HepG2 (cell line): ENCODE measurements around the gene NAXD. TPM values are rescaled to one million over a fixed set of nuclear protein-coding genes. Genes with fewer than 3 reads are reported as not detected.
A peak's percentile ranks its signal among the peaks of the same experiment; 100 is the strongest.

Experiments used
- ATAC-seq: fragments of 200-7000 bp; cut with Tn5 transposase; 3 replicates; pipeline ENCODE4 v1.9.1; 2020; ENCODE audit warnings: mild to moderate bottlenecking, moderate library complexity
- BruUV-seq: library from RNA; stranded (reverse); fragments of 400-500 nt; replicated peaks from 2 replicates; lab custom pipeline; 2021; lab: Mats Ljungman, UMichigan
- CTCF ChIA-PET: fragments of 300-600 bp; formaldehyde crosslinking; extraction: SDS; loops from one replicate; lab custom pipeline; 2021; ENCODE audit warnings: low total read pairs, inconsistent platforms, low intra/inter-chr PET ratio; lab: Yijun Ruan, JAX
- POLR2A ChIA-PET: fragments of 350-600 bp; sonication (Branson Sonifier 250); formaldehyde crosslinking; loops from one replicate; lab custom pipeline; 2020; ENCODE audit warnings: antibody characterized with exemption, inconsistent platforms; lab: Yijun Ruan, JAX
- DNase-seq: peaks from one replicate; pipeline ENCODE4 v3.0.0-alpha.2; 2015; ENCODE audit warnings: low spot score
- FAIRE-seq: peaks from 3 replicates; lab custom pipeline; 2011; peaks lifted over from hg19 to GRCh38; lab: Jason Lieb, UNC
- H2AFZ ChIP-seq: one replicate; pipeline ENCODE4 v1.6.1; 2011; ENCODE audit warnings: low read length, inconsistent platforms
- H3K27ac ChIP-seq: fragments of 300-600 bp; 3 replicates; pipeline ENCODE4 v1.8.0; 2011; ENCODE audit warnings: mixed run types, mild to moderate bottlenecking, mixed read lengths, low read length, inconsistent platforms; ENCODE audit not compliant: insufficient read depth; ENCODE audit errors: extremely low read length
- H3K27me3 ChIP-seq, 2 experiments: fragments of 200-600 bp in 1 of 2; 2 replicates in 1 of 2; 3 replicates in 1 of 2; pipeline versions ENCODE4 v1.6.0 to v1.8.0; 2011; ENCODE audit warnings: low read length in 2 of 2, mild to moderate bottlenecking in 2 of 2, moderate library complexity in 2 of 2, inconsistent platforms in 1 of 2; ENCODE audit not compliant: insufficient read depth in 2 of 2, control insufficient read depth in 1 of 2
- H3K36me3 ChIP-seq, 2 experiments: fragments of 200-600 bp in 1 of 2; replicated peaks in 1 of 2; 2 replicates in 1 of 2; 3 replicates in 1 of 2; pipeline versions ENCODE4 v1.5.1 to v1.8.0; 2011; ENCODE audit warnings: low read length in 2 of 2, inconsistent platforms in 1 of 2; ENCODE audit not compliant: insufficient read depth in 2 of 2, control insufficient read depth in 1 of 2
- H3K4me1 ChIP-seq: 2 replicates; pipeline ENCODE4 v1.5.1; 2012; ENCODE audit warnings: low read length, inconsistent platforms; ENCODE audit not compliant: insufficient read depth
- H3K4me2 ChIP-seq: 2 replicates; pipeline ENCODE4 v1.6.0; 2011; ENCODE audit warnings: low read depth, low read length, inconsistent platforms
- H3K4me3 ChIP-seq, 3 experiments: fragments of 200-600 bp in 1 of 3; sonication (generic), shearing (Covaris generic) in 1 of 3; replicated peaks in 1 of 3; 2 replicates each; pipeline ENCODE4 v1.5.1; 2011 to 2016; ENCODE audit warnings: low read length in 3 of 3, inconsistent platforms in 2 of 3, low read depth in 2 of 3, mild to moderate bottlenecking in 2 of 3, control low read depth in 1 of 3, mixed read lengths in 1 of 3; ENCODE audit not compliant: insufficient read depth in 1 of 3
- H3K79me2 ChIP-seq: one replicate; pipeline ENCODE4 v1.6.1; 2011; ENCODE audit warnings: low read length, inconsistent platforms; ENCODE audit not compliant: insufficient read depth
- H3K9ac ChIP-seq: 2 replicates; pipeline ENCODE4 v1.6.0; 2011; ENCODE audit warnings: mild to moderate bottlenecking, low read depth, low read length, inconsistent platforms; ENCODE audit not compliant: insufficient read depth
- H3K9me3 ChIP-seq: 2 replicates; pipeline ENCODE4 v1.5.1; 2012; ENCODE audit warnings: mild to moderate bottlenecking, low read length
- H4K20me1 ChIP-seq: 2 replicates; pipeline ENCODE4 v1.6.0; 2011; ENCODE audit warnings: inconsistent platforms, mild to moderate bottlenecking, low read length, moderate library complexity; ENCODE audit not compliant: insufficient read depth
- NCOA1 ChIP-seq: sonication (generic); formaldehyde crosslinking; IDR thresholded peaks from 2 replicates; pipeline ENCODE4 v1.9.0; 2021; ENCODE audit warnings: missing genetic modification reagents
- NFIB ChIP-seq: sonication (generic); formaldehyde crosslinking; IDR thresholded peaks from 2 replicates; pipeline ENCODE4 v1.9.0; 2021; ENCODE audit warnings: missing genetic modification reagents, mild to moderate bottlenecking, borderline replicate concordance
- RBM22 ChIP-seq: fragments of 200-400 bp; formaldehyde crosslinking; optimal IDR thresholded peaks from 2 replicates; pipeline ENCODE3; 2017; ENCODE audit warnings: mild to moderate bottlenecking, low read length, moderate library complexity
- SOX13 ChIP-seq, 3 experiments: fragments of 450-650 bp in 1 of 3; sonication (generic) in 1 of 3; formaldehyde crosslinking in 1 of 3; IDR thresholded peaks in 2 of 3; conservative IDR thresholded peaks in 1 of 3; 2 replicates each; pipeline versions ENCODE4 v1.5.0 to v1.6.1; 2016 to 2020; ENCODE audit warnings: antibody characterized with exemption in 1 of 3, mild to moderate bottlenecking in 1 of 3, missing compliant biosample characterization in 1 of 3, missing genetic modification reagents in 1 of 3, moderate library complexity in 1 of 3
- ZBTB33 ChIP-seq: sonication (generic); formaldehyde crosslinking; IDR thresholded peaks from 2 replicates; pipeline ENCODE4 v1.4.0; 2020; ENCODE audit warnings: missing genetic modification reagents
- ZNF232 ChIP-seq: sonication (generic); formaldehyde crosslinking; IDR thresholded peaks from 2 replicates; pipeline ENCODE4 v1.4.0; 2020; ENCODE audit warnings: missing genetic modification reagents, borderline replicate concordance
- ZNF510 ChIP-seq: sonication (generic); formaldehyde crosslinking; IDR thresholded peaks from 2 replicates; pipeline ENCODE4 v1.4.0; 2020; ENCODE audit warnings: low read depth, mild to moderate bottlenecking, missing genetic modification reagents
- ZNF546 ChIP-seq: sonication (generic); formaldehyde crosslinking; conservative IDR thresholded peaks from 2 replicates; pipeline ENCODE4 v1.8.1; 2023; ENCODE audit warnings: mild to moderate bottlenecking, missing genetic modification reagents
- ZNF549 ChIP-seq: sonication (generic); formaldehyde crosslinking; IDR thresholded peaks from 2 replicates; pipeline ENCODE4 v1.5.0; 2020; ENCODE audit warnings: missing genetic modification reagents
- ZNF672 ChIP-seq: sonication (generic); formaldehyde crosslinking; IDR thresholded peaks from 2 replicates; pipeline ENCODE4 v1.8.1; 2022; ENCODE audit warnings: missing genetic modification reagents
- ZNF770 ChIP-seq: sonication (generic); formaldehyde crosslinking; IDR thresholded peaks from 2 replicates; pipeline ENCODE4 v1.5.0; 2020; ENCODE audit warnings: mild to moderate bottlenecking, missing genetic modification reagents
- ZSCAN31 ChIP-seq: sonication (generic); formaldehyde crosslinking; IDR thresholded peaks from 2 replicates; pipeline ENCODE4 v1.5.0; 2020; ENCODE audit warnings: low read depth, mild to moderate bottlenecking, missing genetic modification reagents
- WGBS: methylation state at CpG from one replicate; pipeline ENCODE4 v1.1.6; 2017; ENCODE audit warnings: low lambda C conversion rate; 5-methylcytosine and 5-hydroxymethylcytosine counted together
- in situ Hi-C: cut with HindIII; loops from 2 replicates; pipeline ENCODE4 v1.10.0; 2017; ENCODE audit warnings: low pct_unique_long_range_greater_than_20kb; ENCODE audit not compliant: extremely low pct_ligation_motif_present
- intact Hi-C: fragments of 100-400 bp; cut with micrococcal nuclease; formaldehyde crosslinking; loops from one replicate; pipeline ENCODE4 v1.10.0; 2022; ENCODE audit not compliant: unreplicated experiment
- polyA plus RNA-seq, 8 experiments: library from polyadenylated mRNA; depleted of rRNA in 3 of 8; stranded (reverse) in 7 of 8; unstranded in 1 of 8; fragments of >200 nt; fragmentation: Illumina TruSeq in 4 of 8; extraction: Trizol in 4 of 8; gene quantifications; 2 replicates each; pipeline versions ENCODE4 v1.2.1 to v1.2.3, GENCODE V29; 2011 to 2016; ENCODE audit warnings: low read depth in 4 of 8, missing spikeins in 1 of 8, mixed read lengths in 1 of 8; ENCODE audit not compliant: insufficient read depth in 1 of 8
- total RNA-seq, 5 experiments: library from RNA; depleted of rRNA; stranded (reverse); fragments of >200 nt; fragmentation: Illumina TruSeq; extraction: Trizol; gene quantifications; 2 replicates each; pipeline ENCODE4 v1.2.3, GENCODE V29; 2016; ENCODE audit warnings: low read depth in 1 of 5
- TF ChIP-seq, protein P1 (sequence below): IDR thresholded peaks from 2 replicates; pipeline ENCODE4 v1.4.0; 2020; ENCODE audit warnings: mild to moderate bottlenecking, missing genetic modification reagents

NAXD gene
- total and polyA plus RNA-seq, 2 of the 13 experiments (the other 11 are each of a cell fraction or from before 2014, with no cell fraction given), result 19.0 to 23.2 TPM

GRCh38 chr13:110646442-110647364 lies 31.4 kb downstream of the NAXD start (continued):
- TF ChIP-seq, protein P1, sequence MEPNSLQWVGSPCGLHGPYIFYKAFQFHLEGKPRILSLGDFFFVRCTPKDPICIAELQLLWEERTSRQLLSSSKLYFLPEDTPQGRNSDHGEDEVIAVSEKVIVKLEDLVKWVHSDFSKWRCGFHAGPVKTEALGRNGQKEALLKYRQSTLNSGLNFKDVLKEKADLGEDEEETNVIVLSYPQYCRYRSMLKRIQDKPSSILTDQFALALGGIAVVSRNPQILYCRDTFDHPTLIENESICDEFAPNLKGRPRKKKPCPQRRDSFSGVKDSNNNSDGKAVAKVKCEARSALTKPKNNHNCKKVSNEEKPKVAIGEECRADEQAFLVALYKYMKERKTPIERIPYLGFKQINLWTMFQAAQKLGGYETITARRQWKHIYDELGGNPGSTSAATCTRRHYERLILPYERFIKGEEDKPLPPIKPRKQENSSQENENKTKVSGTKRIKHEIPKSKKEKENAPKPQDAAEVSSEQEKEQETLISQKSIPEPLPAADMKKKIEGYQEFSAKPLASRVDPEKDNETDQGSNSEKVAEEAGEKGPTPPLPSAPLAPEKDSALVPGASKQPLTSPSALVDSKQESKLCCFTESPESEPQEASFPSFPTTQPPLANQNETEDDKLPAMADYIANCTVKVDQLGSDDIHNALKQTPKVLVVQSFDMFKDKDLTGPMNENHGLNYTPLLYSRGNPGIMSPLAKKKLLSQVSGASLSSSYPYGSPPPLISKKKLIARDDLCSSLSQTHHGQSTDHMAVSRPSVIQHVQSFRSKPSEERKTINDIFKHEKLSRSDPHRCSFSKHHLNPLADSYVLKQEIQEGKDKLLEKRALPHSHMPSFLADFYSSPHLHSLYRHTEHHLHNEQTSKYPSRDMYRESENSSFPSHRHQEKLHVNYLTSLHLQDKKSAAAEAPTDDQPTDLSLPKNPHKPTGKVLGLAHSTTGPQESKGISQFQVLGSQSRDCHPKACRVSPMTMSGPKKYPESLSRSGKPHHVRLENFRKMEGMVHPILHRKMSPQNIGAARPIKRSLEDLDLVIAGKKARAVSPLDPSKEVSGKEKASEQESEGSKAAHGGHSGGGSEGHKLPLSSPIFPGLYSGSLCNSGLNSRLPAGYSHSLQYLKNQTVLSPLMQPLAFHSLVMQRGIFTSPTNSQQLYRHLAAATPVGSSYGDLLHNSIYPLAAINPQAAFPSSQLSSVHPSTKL (CRISPR knock-in tag), result no peak
- no peak for TF ChIP-seq ZNF549 (CRISPR knock-in tag)

GRCh38 chr13:110647365-110647737 lies 32.0 kb downstream of the NAXD start:
- ChIA-PET CTCF (no interaction called here), POLR2A (no interaction called here)
- intact Hi-C loops (no loop called here), in situ Hi-C loops (no loop called here)
- DNase-seq (no peak), ATAC-seq (no peak), FAIRE-seq (no peak)
- Histone ChIP-seq H3K27ac (no peak overlapping the region), H3K9ac (no peak overlapping the region), H3K79me2 (no peaks in the 10 kb centered on the region), H3K36me3 (peaks cover 10 to 38% of the 10 kb centered on the region in 2 experiments), H2AFZ (no peak overlapping the region), H3K27me3 (no peaks in the 10 kb centered on the region), H3K9me3 (no peaks in the 10 kb centered on the region), H3K4me3 (no peak overlapping the region), H3K4me2 (no peak overlapping the region), H4K20me1 (no peaks in the 10 kb centered on the region), H3K4me1 (no peaks in the 10 kb centered on the region)
- 98% methylated on average over 7 of the region's 10 CpGs for WGBS
- BruUV-seq, result no TSS peak
- peak; percentile 20 for TF ChIP-seq RBM22
- no peak for TF ChIP-seq ZSCAN31 (CRISPR knock-in tag)
- TF ChIP-seq ZNF232, result no peak
- TF ChIP-seq ZNF546 (CRISPR knock-in tag), result no peak
- no peak for TF ChIP-seq ZNF672 (CRISPR knock-in tag)
- TF ChIP-seq ZNF770 (CRISPR knock-in tag), result no peak
- TF ChIP-seq ZBTB33 (CRISPR knock-in tag), result peak; percentile 46; the same call in 1 of the 2 replicates
- TF ChIP-seq SOX13 (IDR thresholded peaks at IDR 0.05), result no peak
- no peak for TF ChIP-seq SOX13 (CRISPR knock-in tag; conservative IDR thresholded peaks at IDR 0.05 in 1 of 2, IDR thresholded peaks at IDR 0.05 in 1 of 2)
- TF ChIP-seq NCOA1, result no peak
- no peak for TF ChIP-seq NFIB
- TF ChIP-seq ZNF510 (CRISPR knock-in tag), result no peak
